ENCODE results near the gene FAM78A. TPM values are rescaled to one million over a fixed set of nuclear protein-coding genes. Genes with fewer than 3 reads are reported as not detected.

FAM78A gene
- polyA plus RNA-seq, 1 donor from 2014 or later = 0.47 TPM

GRCh38 chr9:131217331-131218031 is 58.8 kb downstream of the FAM78A start:
- no peak for TF ChIP-seq RAD21 (conservative IDR thresholded peaks at IDR 0.05)
- no peak for TF ChIP-seq EP300 (conservative IDR thresholded peaks at IDR 0.05; ENCODE audit: poor library complexity, severe bottlenecking)
- no peak for TF ChIP-seq EZH2 (IDR thresholded peaks at IDR 0.05; ENCODE audit: borderline replicate concordance, insufficient read depth, low read length, poor library complexity, severe bottlenecking)
- no peak for TF ChIP-seq MXI1 (conservative IDR thresholded peaks at IDR 0.05; ENCODE audit: poor library complexity, severe bottlenecking)
- no peak for TF ChIP-seq CTCF (IDR thresholded peaks at IDR 0.05; ENCODE audit: poor library complexity, severe bottlenecking)
- no peak for TF ChIP-seq TAF1 (IDR thresholded peaks at IDR 0.05; ENCODE audit: low read depth)
- no peak for TF ChIP-seq SMC3 (conservative IDR thresholded peaks at IDR 0.05; ENCODE audit: poor library complexity)
- TF ChIP-seq POLR2AphosphoS5 (IDR thresholded peaks at IDR 0.05) = no peak

GRCh38 chr9:131216806-131217205 is 59.5 kb downstream of the FAM78A start:
- no peaks in the 10 kb centered on the region for H3K9me2 ChIP-seq (ENCODE audit: insufficient read depth, low read length)
- H2AFZ ChIP-seq (ENCODE audit: low read depth, low read length) = no peak overlapping the region
- no peak overlapping the region for H3K4me3 ChIP-seq (ENCODE audit: low read length)
- TF ChIP-seq EZH2 (IDR thresholded peaks at IDR 0.05; ENCODE audit: borderline replicate concordance, insufficient read depth, low read length, poor library complexity, severe bottlenecking) = no peak
- H3K9ac ChIP-seq (ENCODE audit: low read length) = no peak overlapping the region
- H3K4me2 ChIP-seq (ENCODE audit: low read length) = no peak overlapping the region
- H4K20me1 ChIP-seq (ENCODE audit: insufficient read depth) = no peaks in the 10 kb centered on the region
- no peaks in the 10 kb centered on the region for H3K27me3 ChIP-seq (ENCODE audit: insufficient read depth, low read depth, low read length)
- no peaks in the 10 kb centered on the region for H3K79me2 ChIP-seq (replicated peaks; ENCODE audit: insufficient read depth, low read length)
- no peaks in the 10 kb centered on the region for H3K9me3 ChIP-seq (ENCODE audit: low read length)
- no peaks in the 10 kb centered on the region for H3K36me3 ChIP-seq (ENCODE audit: insufficient read depth, low read length)
- no peak overlapping the region for H3K27ac ChIP-seq (ENCODE audit: low read length)
- H3F3A ChIP-seq (ENCODE audit: insufficient read depth, low read length, poor library complexity, severe bottlenecking) = no peaks in the 10 kb centered on the region

More at GRCh38 chr9:131217331-131218031, 58.8 kb downstream of the FAM78A start:
- Histone ChIP-seq H3K79me2 (replicated peaks; ENCODE audit: insufficient read depth, low read length) (no peaks in the 10 kb centered on the region), H3K4me2 (ENCODE audit: low read length) (no peak overlapping the region), H3K9me3 (ENCODE audit: low read length) (no peaks in the 10 kb centered on the region), H3K36me3 (ENCODE audit: insufficient read depth, low read length) (no peaks in the 10 kb centered on the region), H3K4me3 (ENCODE audit: low read length) (no peak overlapping the region), H3K9ac (ENCODE audit: low read length) (no peak overlapping the region), H3K9me2 (ENCODE audit: insufficient read depth, low read length) (no peaks in the 10 kb centered on the region), H3F3A (ENCODE audit: insufficient read depth, low read length, poor library complexity, severe bottlenecking) (no peaks in the 10 kb centered on the region), H4K20me1 (ENCODE audit: insufficient read depth) (no peaks in the 10 kb centered on the region), H2AFZ (ENCODE audit: low read depth, low read length) (no peak overlapping the region), H3K27ac (ENCODE audit: low read length) (no peak overlapping the region), H3K27me3 (ENCODE audit: insufficient read depth, low read depth, low read length) (no peaks in the 10 kb centered on the region)

DNA sequence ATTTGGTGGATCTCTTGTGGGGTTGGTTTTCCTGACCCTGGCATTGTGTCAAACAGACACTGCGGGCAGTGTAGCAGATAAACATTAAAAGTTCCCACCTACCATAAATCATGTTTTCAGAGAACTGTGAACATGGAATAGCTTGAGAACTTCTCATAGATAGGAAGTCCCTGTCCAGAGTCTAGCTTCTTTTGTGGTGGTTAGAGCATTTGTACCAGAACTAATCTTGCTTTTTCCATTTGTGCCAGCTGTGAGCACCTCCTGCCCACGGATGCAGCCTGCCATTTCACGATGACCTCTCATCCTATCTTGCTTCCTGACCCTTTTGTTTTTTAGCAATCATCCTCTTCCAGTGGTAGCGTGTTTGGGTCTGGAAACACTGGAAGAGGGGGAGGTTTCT is 61.4 kb downstream of the FAM78A start:
- TF ChIP-seq POLR2AphosphoS5 (IDR thresholded peaks at IDR 0.05) (no peak), TAF1 (IDR thresholded peaks at IDR 0.05; ENCODE audit: low read depth) (no peak), CTCF (IDR thresholded peaks at IDR 0.05; ENCODE audit: poor library complexity, severe bottlenecking) (no peak), RAD21 (conservative IDR thresholded peaks at IDR 0.05) (no peak), EP300 (conservative IDR thresholded peaks at IDR 0.05; ENCODE audit: poor library complexity, severe bottlenecking) (no peak), EZH2 (IDR thresholded peaks at IDR 0.05; ENCODE audit: borderline replicate concordance, insufficient read depth, low read length, poor library complexity, severe bottlenecking) (no peak), SMC3 (conservative IDR thresholded peaks at IDR 0.05; ENCODE audit: poor library complexity) (no peak), MXI1 (conservative IDR thresholded peaks at IDR 0.05; ENCODE audit: poor library complexity, severe bottlenecking) (no peak), REST (IDR thresholded peaks at IDR 0.05; ENCODE audit: borderline replicate concordance) (no peak)
- no peaks in the 10 kb centered on the region for H3K9me2 ChIP-seq (ENCODE audit: insufficient read depth, low read length)
- H3K79me2 ChIP-seq (replicated peaks; ENCODE audit: insufficient read depth, low read length) = no peaks in the 10 kb centered on the region
- H3F3A ChIP-seq (ENCODE audit: insufficient read depth, low read length, poor library complexity, severe bottlenecking) = no peaks in the 10 kb centered on the region
- no peak overlapping the region for H3K27ac ChIP-seq (ENCODE audit: low read length)
- H3K36me3 ChIP-seq (ENCODE audit: insufficient read depth, low read length) = no peaks in the 10 kb centered on the region
- H3K4me2 ChIP-seq (ENCODE audit: low read length) = no peak overlapping the region
- no peaks in the 10 kb centered on the region for H3K27me3 ChIP-seq (ENCODE audit: insufficient read depth, low read depth, low read length)
- H3K4me3 ChIP-seq (ENCODE audit: low read length) = no peak overlapping the region
- H3K9ac ChIP-seq (ENCODE audit: low read length) = no peak overlapping the region
- no peak overlapping the region for H2AFZ ChIP-seq (ENCODE audit: low read depth, low read length)
- H3K9me3 ChIP-seq (ENCODE audit: low read length) = no peaks in the 10 kb centered on the region
- H4K20me1 ChIP-seq (ENCODE audit: insufficient read depth) = no peaks in the 10 kb centered on the region
